MM.1S (cell line): ENCODE measurements around the gene UBE2A.

ENCODE experiments used
- EZH2 ChIP-seq: fragments of 300-600 bp; sonication (generic); optimal IDR thresholded peaks from 2 replicates; pipeline ENCODE3; 2017; ENCODE audit warnings: low read depth, mild to moderate bottlenecking, antibody characterized with exemption, low read length, mixed read lengths
- EZH2phosphoT487 ChIP-seq: fragments of 300-600 bp; sonication (generic); IDR thresholded peaks from 2 replicates; pipeline ENCODE4 v1.6.1; 2018; ENCODE audit warnings: antibody characterized with exemption, low read length
- TF ChIP-seq, protein P1 (sequence below): fragments of 300-600 bp; sonication (generic); IDR thresholded peaks from 2 replicates; pipeline ENCODE4 v1.5.1; 2016; ENCODE audit warnings: antibody characterized with exemption, low read length, mixed read lengths

DNA sequence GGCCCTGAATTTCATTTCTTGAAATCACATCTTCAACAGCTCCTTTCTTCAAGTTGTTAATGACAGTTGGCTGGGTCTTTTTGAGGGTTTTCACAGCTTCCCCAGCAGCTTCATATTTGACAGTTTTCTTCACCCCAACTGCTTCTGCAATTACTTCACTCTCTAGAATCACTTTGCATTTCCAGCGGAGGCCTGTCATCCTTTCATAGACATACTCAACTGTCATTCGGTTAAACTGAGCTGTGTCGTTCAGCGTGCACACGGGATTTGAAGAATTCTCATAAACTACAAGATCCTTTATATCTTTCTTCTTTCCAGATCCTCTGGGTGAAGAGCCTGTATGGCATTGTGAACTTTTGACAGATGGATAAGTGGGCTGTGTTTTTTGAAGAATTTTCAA lies 15.4 kb downstream of the UBE2A start:
- TF ChIP-seq, protein P1, sequence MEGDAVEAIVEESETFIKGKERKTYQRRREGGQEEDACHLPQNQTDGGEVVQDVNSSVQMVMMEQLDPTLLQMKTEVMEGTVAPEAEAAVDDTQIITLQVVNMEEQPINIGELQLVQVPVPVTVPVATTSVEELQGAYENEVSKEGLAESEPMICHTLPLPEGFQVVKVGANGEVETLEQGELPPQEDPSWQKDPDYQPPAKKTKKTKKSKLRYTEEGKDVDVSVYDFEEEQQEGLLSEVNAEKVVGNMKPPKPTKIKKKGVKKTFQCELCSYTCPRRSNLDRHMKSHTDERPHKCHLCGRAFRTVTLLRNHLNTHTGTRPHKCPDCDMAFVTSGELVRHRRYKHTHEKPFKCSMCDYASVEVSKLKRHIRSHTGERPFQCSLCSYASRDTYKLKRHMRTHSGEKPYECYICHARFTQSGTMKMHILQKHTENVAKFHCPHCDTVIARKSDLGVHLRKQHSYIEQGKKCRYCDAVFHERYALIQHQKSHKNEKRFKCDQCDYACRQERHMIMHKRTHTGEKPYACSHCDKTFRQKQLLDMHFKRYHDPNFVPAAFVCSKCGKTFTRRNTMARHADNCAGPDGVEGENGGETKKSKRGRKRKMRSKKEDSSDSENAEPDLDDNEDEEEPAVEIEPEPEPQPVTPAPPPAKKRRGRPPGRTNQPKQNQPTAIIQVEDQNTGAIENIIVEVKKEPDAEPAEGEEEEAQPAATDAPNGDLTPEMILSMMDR = no peak
- TF ChIP-seq EZH2 (no peak), EZH2phosphoT487 (no peak)
